Nephron progenitor cell (in vitro differentiated cells): ENCODE results near the gene PRKCZ.

Source experiments
- DNase-seq: peaks from one replicate; pipeline ENCODE4 v3.0.0; 2021
- H3K27ac Mint-ChIP-seq: 2 replicates; pipeline ENCODE4 v1.8.0; 2021; ENCODE audit warnings: mild to moderate bottlenecking, moderate library complexity, mixed read lengths
- H3K27me3 Mint-ChIP-seq: 2 replicates; pipeline ENCODE4 v1.8.0; 2021; ENCODE audit warnings: mild to moderate bottlenecking, low read depth, mixed read lengths; ENCODE audit not compliant: poor library complexity
- H3K36me3 Mint-ChIP-seq: 2 replicates; pipeline ENCODE4 v1.8.0; 2021; ENCODE audit warnings: low read depth, mixed read lengths
- H3K4me1 Mint-ChIP-seq: 2 replicates; pipeline ENCODE4 v1.8.0; 2021; ENCODE audit warnings: mixed read lengths
- H3K4me3 Mint-ChIP-seq: 2 replicates; pipeline ENCODE4 v1.8.0; 2021; ENCODE audit warnings: mild to moderate bottlenecking, moderate library complexity, mixed read lengths
- H3K9me3 Mint-ChIP-seq: 2 replicates; pipeline ENCODE4 v1.8.0; 2021; ENCODE audit warnings: mild to moderate bottlenecking, moderate library complexity, mixed read lengths
- CTCF ChIP-seq: fragments of 200-600 bp; sonication (generic); IDR thresholded peaks from 2 replicates; pipeline ENCODE4 v1.5.0; 2021; ENCODE audit warnings: antibody characterized with exemption

PRKCZ gene

GRCh38 chr1:2130871-2131289 is 80.7 kb downstream of the PRKCZ start:
- H3K4me3 Mint-ChIP-seq: no peak overlapping the region
- H3K9me3 Mint-ChIP-seq: no peaks in the 10 kb centered on the region
- DNase-seq: no peak
- peaks cover 48% of the 10 kb centered on the region for H3K4me1 Mint-ChIP-seq
- TF ChIP-seq CTCF: no peak
- H3K36me3 Mint-ChIP-seq: no peaks in the 10 kb centered on the region
- no peak overlapping the region for H3K27ac Mint-ChIP-seq
- no peaks in the 10 kb centered on the region for H3K27me3 Mint-ChIP-seq

- H3K4me3 Mint-ChIP-seq: peak overlapping the region; percentile 82
- H3K4me1 Mint-ChIP-seq: peaks cover 63% of the 10 kb centered on the region
- peak; percentile 53 for DNase-seq
These were observed 82.2 kb downstream of the PRKCZ start for GRCh38 chr1:2132222-2133038.

DNA sequence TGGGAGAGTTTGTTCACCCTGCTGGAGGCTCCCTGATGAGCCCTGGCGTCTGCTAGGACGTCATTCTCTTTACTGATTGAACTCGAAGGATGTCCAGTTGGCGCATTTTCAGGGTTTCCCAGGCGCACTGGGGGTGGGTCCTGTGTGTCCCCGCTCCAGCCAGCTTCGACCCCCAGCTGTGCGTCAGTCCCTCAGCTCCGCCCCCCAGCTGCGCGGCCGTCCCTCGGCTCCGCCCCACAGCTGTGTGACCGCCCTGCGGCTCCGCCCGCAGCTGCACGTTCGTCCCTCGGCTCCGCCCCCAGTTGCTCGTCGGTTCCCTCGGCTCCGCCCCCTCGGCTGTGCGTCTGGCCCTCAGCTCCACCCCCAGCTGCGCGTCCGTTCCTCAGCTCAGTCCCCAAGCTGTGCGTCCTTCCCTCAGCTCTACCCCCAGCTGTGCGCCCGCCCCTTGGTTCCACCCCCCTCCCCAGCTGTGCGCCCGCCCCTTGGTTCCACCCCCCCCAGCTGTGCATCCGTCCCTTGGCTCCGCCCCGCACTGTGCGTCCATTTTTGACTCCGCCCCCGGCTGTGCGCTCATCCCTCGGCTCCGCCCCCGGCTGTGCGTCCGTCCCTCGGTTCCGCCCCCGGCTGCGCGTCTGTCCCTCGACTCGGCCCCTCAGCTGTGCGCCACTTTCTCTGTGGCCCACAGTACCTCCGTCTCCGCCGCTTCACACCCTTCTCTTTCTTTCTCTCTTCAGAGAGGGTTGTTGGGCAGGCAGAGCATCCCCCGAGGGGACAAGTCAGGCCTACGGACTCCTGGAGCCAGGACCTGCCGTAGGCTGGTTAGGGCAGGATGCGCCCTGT is 83.0 kb downstream of the PRKCZ start:
- Mint-ChIP-seq H3K27ac (peak overlapping the region; percentile 92), H3K9me3 (no peaks in the 10 kb centered on the region)

More at GRCh38 chr1:2132222-2133038, 82.2 kb downstream of the PRKCZ start:
- H3K27me3 Mint-ChIP-seq: no peaks in the 10 kb centered on the region
- no peaks in the 10 kb centered on the region for H3K36me3 Mint-ChIP-seq
- TF ChIP-seq CTCF: peak; percentile 35
- H3K27ac Mint-ChIP-seq: peak overlapping the region; percentile 92
- H3K9me3 Mint-ChIP-seq: no peaks in the 10 kb centered on the region

DNA sequence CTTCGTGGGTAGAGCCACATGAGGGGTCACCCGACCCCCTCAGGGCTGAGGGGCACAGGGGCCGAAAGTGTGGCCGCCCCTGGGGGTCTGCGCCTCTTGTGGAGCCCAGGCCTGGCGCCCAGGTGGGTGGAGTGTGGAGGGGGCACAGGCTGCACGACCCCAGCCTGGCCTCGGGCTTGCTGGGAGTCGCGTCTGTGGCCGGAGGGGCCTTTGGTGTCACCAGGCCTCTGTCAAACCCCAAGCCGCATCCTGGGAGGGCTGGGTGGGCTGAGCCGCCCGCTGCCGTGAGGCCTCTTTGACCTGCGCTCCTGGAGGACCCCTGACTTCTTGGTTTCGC is 83.6 kb downstream of the PRKCZ start:
- H3K9me3 Mint-ChIP-seq: no peaks in the 10 kb centered on the region
- H3K4me3 Mint-ChIP-seq: peak overlapping the region; percentile 32
- no peaks in the 10 kb centered on the region for H3K36me3 Mint-ChIP-seq
- no peaks in the 10 kb centered on the region for H3K27me3 Mint-ChIP-seq
- no peak overlapping the region for H3K27ac Mint-ChIP-seq
- peaks cover 71% of the 10 kb centered on the region for H3K4me1 Mint-ChIP-seq
- DNase-seq: no peak
- no peak for TF ChIP-seq CTCF

More for the DNA sequence above, 83.0 kb downstream of the PRKCZ start:
- Mint-ChIP-seq H3K4me1 (peaks cover 68% of the 10 kb centered on the region), H3K36me3 (no peaks in the 10 kb centered on the region), H3K4me3 (peak overlapping the region; percentile 82), H3K27me3 (no peaks in the 10 kb centered on the region)
- DNase-seq: peak; percentile 99
- no peak for TF ChIP-seq CTCF

GRCh38 chr1:2134266-2134620 is 84.0 kb downstream of the PRKCZ start:
- Mint-ChIP-seq H3K4me3 (peak overlapping the region; percentile 32), H3K4me1 (peaks cover 72% of the 10 kb centered on the region), H3K9me3 (no peaks in the 10 kb centered on the region), H3K36me3 (no peaks in the 10 kb centered on the region), H3K27ac (peak overlapping the region; percentile 78), H3K27me3 (no peaks in the 10 kb centered on the region)
- no peak for DNase-seq
- TF ChIP-seq CTCF: no peak
